Measurements from ENCODE around the gene ARHGAP27. TPM values are rescaled to one million over a fixed set of nuclear protein-coding genes. Genes with fewer than 3 reads are reported as not detected.

Gene ARHGAP27
- polyA plus RNA-seq, 1 experiment, result 0.64 TPM

- Histone ChIP-seq H3K27me3 (ENCODE audit: control insufficient read depth, insufficient read depth, low read length) (no peaks in the 10 kb centered on the region), H3K9me3 (ENCODE audit: control insufficient read depth, insufficient read depth, low read length) (no peaks in the 10 kb centered on the region), H3K27ac (ENCODE audit: low read depth, low read length) (no peak overlapping the region), H3K4me3 (ENCODE audit: low read depth, low read length) (no peak overlapping the region)
- POLR2A ChIA-PET, result no interaction called here
- no peak for DNase-seq (ENCODE audit: low read depth, low spot score)
- TF ChIP-seq CTCF (IDR thresholded peaks at IDR 0.05; ENCODE audit: low read depth, low read length), result no peak
- CTCF ChIA-PET, result interaction anchor here (0.6 kb wide), 1 partner anchor 1105 kb away, joined by 4 read pairs; no protein-coding TSS in a partner anchor
Measured at GRCh38 chr17:45440161-45440778, 7.6 kb upstream of the ARHGAP27 start.

GRCh38 chr17:45438931-45439610, 6.4 kb upstream of the ARHGAP27 start:
- no peak for TF ChIP-seq CTCF (IDR thresholded peaks at IDR 0.05; ENCODE audit: low read depth, low read length)
- no peaks in the 10 kb centered on the region for H3K9me3 ChIP-seq (ENCODE audit: control insufficient read depth, insufficient read depth, low read length)
- no peak overlapping the region for H3K27ac ChIP-seq (ENCODE audit: low read depth, low read length)
- H3K4me3 ChIP-seq (ENCODE audit: low read depth, low read length), result no peak overlapping the region
- H3K27me3 ChIP-seq (ENCODE audit: control insufficient read depth, insufficient read depth, low read length), result no peaks in the 10 kb centered on the region
- no peak for DNase-seq (ENCODE audit: low read depth, low spot score)
- ChIA-PET CTCF (interaction anchor here (0.7 kb wide), 1 partner anchor 417 kb away, joined by 3 read pairs; no protein-coding TSS in a partner anchor), POLR2A (no interaction called here)

GRCh38 chr17:45437465-45438283, 5.0 kb upstream of the ARHGAP27 start:
- H3K27me3 ChIP-seq (ENCODE audit: control insufficient read depth, insufficient read depth, low read length), result no peaks in the 10 kb centered on the region
- CTCF ChIA-PET, result no interaction called here
- H3K9me3 ChIP-seq (ENCODE audit: control insufficient read depth, insufficient read depth, low read length), result no peaks in the 10 kb centered on the region
- no peak for TF ChIP-seq CTCF (IDR thresholded peaks at IDR 0.05; ENCODE audit: low read depth, low read length)
- H3K27ac ChIP-seq (ENCODE audit: low read depth, low read length), result no peak overlapping the region
- DNase-seq (ENCODE audit: low read depth, low spot score), result no peak
- no peak overlapping the region for H3K4me3 ChIP-seq (ENCODE audit: low read depth, low read length)
- POLR2A ChIA-PET, result no interaction called here

- Histone ChIP-seq H3K27me3 (ENCODE audit: control insufficient read depth, insufficient read depth, low read length) (peaks cover 6% of the 10 kb centered on the region), H3K4me3 (ENCODE audit: low read depth, low read length) (no peak overlapping the region), H3K27ac (ENCODE audit: low read depth, low read length) (no peak overlapping the region), H3K9me3 (ENCODE audit: control insufficient read depth, insufficient read depth, low read length) (no peaks in the 10 kb centered on the region)
- no peak for DNase-seq (ENCODE audit: low read depth, low spot score)
- no peak for TF ChIP-seq CTCF (IDR thresholded peaks at IDR 0.05; ENCODE audit: low read depth, low read length)
- POLR2A ChIA-PET, result no interaction called here
- CTCF ChIA-PET, result no interaction called here
Measured at GRCh38 chr17:45436625-45437464, 4.2 kb upstream of the ARHGAP27 start.

All from AG04450 (cell line).